HCT116 (cell line): ENCODE measurements around the gene SMAD2. TPM values are rescaled to one million over a fixed set of nuclear protein-coding genes. Genes with fewer than 3 reads are reported as not detected.

Experiments
- ATAC-seq: fragments of 200-7000 bp; cut with Tn5 transposase; 2 replicates; pipeline ENCODE4 v1.9.1; 2020; ENCODE audit warnings: mild to moderate bottlenecking, moderate library complexity
- BruUV-seq: library from RNA; stranded (reverse); fragments of 400-500 nt; replicated peaks from 2 replicates; lab custom pipeline; 2021; lab: Mats Ljungman, UMichigan
- CTCF ChIA-PET: fragments of 300-600 bp; sonication (Branson Sonifier 250); formaldehyde crosslinking; loops from one replicate; lab custom pipeline; 2021; ENCODE audit warnings: antibody characterized with exemption; lab: Charles Lee
- POLR2A ChIA-PET: fragments of 300-600, 350-600 bp; sonication (Branson Sonifier 250); formaldehyde crosslinking; loops from one replicate; lab custom pipeline; 2021; ENCODE audit warnings: antibody characterized with exemption; lab: Charles Lee
- RAD21 ChIA-PET, 2 experiments: fragments of 300-600 bp; sonication (Branson Sonifier 250); formaldehyde crosslinking; loops; one replicate each; lab custom pipeline; 2023; ENCODE audit warnings: low total read pairs in 2 of 2; ENCODE audit not compliant: uncharacterized antibody in 2 of 2, unreplicated experiment in 2 of 2, low non-redundant PET in 1 of 2; lab: Charles Lee
- DNase-seq: peaks from one replicate; pipeline ENCODE4 v3.0.0-alpha.2; 2010; ENCODE audit warnings: low read depth, low spot score
- H2AFZ ChIP-seq: fragments of 200-600 bp; shearing (Covaris generic), sonication (generic); 2 replicates; pipeline ENCODE4 v1.6.1; 2017; ENCODE audit warnings: low read depth, mixed run types, mixed read lengths, antibody characterized with exemption, low read length; ENCODE audit not compliant: poor library complexity, severe bottlenecking
- H3K27ac ChIP-seq: 2 replicates; pipeline ENCODE4 v1.5.1; 2012; ENCODE audit warnings: low read depth, low read length
- H3K27me3 ChIP-seq: fragments of 200-600 bp; sonication (generic); 2 replicates; pipeline ENCODE4 v1.6.1; 2016; ENCODE audit warnings: mixed run types, low read length, mixed read lengths; ENCODE audit not compliant: insufficient read depth
- H3K36me3 ChIP-seq, 2 experiments: fragments of 200-500 bp in 1 of 2; fragments of 200-600 bp in 1 of 2; sonication (Bioruptor generic) in 1 of 2; sonication (generic) in 1 of 2; 2 replicates each; pipeline versions ENCODE4 v1.5.1 to v1.6.1; 2014 to 2016; ENCODE audit warnings: low read length in 2 of 2, inconsistent platforms in 1 of 2, mixed read lengths in 1 of 2, mixed run types in 1 of 2; ENCODE audit not compliant: insufficient read depth in 2 of 2, control insufficient read depth in 1 of 2
- H3K4me1 ChIP-seq, 2 experiments: fragments of 200-600 bp in 1 of 2; sonication (generic) in 1 of 2; 2 replicates each; pipeline versions ENCODE4 v1.5.1 to v1.6.1; 2012 to 2017; ENCODE audit warnings: low read length in 2 of 2, inconsistent platforms in 1 of 2, mild to moderate bottlenecking in 1 of 2, mixed read lengths in 1 of 2, mixed run types in 1 of 2, moderate library complexity in 1 of 2; ENCODE audit not compliant: insufficient read depth in 2 of 2, control insufficient read depth in 1 of 2
- H3K4me2 ChIP-seq: fragments of 200-600 bp; sonication (generic); 2 replicates; pipeline ENCODE4 v1.6.1; 2017; ENCODE audit warnings: mixed run types, low read length, mixed read lengths
- H3K4me3 ChIP-seq, 2 experiments: fragments of 200-600 bp in 1 of 2; sonication (generic) in 1 of 2; replicated peaks in 1 of 2; 2 replicates each; pipeline ENCODE4 v1.5.1; 2011 to 2016; ENCODE audit warnings: low read length in 2 of 2, control low read depth in 1 of 2, low read depth in 1 of 2, mild to moderate bottlenecking in 1 of 2, mixed read lengths in 1 of 2, mixed run types in 1 of 2
- H3K79me2 ChIP-seq: fragments of 200-600 bp; sonication (generic); 2 replicates; pipeline ENCODE4 v1.6.1; 2017; ENCODE audit warnings: mild to moderate bottlenecking, mixed run types, low read length, moderate library complexity, mixed read lengths; ENCODE audit not compliant: insufficient read depth
- H3K9ac ChIP-seq: fragments of 200-600 bp; sonication (generic); 2 replicates; pipeline ENCODE4 v1.6.1; 2016; ENCODE audit warnings: low read length, mixed read lengths
- H3K9me2 ChIP-seq: fragments of 200-600 bp; sonication (generic), shearing (Covaris generic); 2 replicates; pipeline ENCODE4 v1.6.1; 2017; ENCODE audit warnings: mixed run types, mild to moderate bottlenecking, moderate library complexity; ENCODE audit not compliant: insufficient read depth
- H3K9me3 ChIP-seq, 2 experiments: fragments of 200-500 bp in 1 of 2; fragments of 200-600 bp in 1 of 2; sonication (Bioruptor generic) in 1 of 2; sonication (generic) in 1 of 2; 2 replicates each; pipeline ENCODE4 v1.6.1; 2014 to 2017; ENCODE audit warnings: low read length in 2 of 2, mixed read lengths in 2 of 2, inconsistent platforms in 1 of 2, low read depth in 1 of 2, mild to moderate bottlenecking in 1 of 2, mixed run types in 1 of 2, moderate library complexity in 1 of 2; ENCODE audit not compliant: control insufficient read depth in 1 of 2, insufficient read depth in 1 of 2
- H4K20me1 ChIP-seq: fragments of 200-600 bp; sonication (generic), shearing (Covaris generic); 2 replicates; pipeline ENCODE4 v1.6.1; 2017; ENCODE audit warnings: mixed run types, mild to moderate bottlenecking, moderate library complexity; ENCODE audit not compliant: insufficient read depth
- ATF3 ChIP-seq: IDR thresholded peaks from 2 replicates; pipeline ENCODE4 v1.6.1; 2012
- CBX3 ChIP-seq: IDR thresholded peaks from 2 replicates; pipeline ENCODE4 v1.6.1; 2012; ENCODE audit warnings: low read depth
- CEBPB ChIP-seq: IDR thresholded peaks from 2 replicates; pipeline ENCODE4 v1.6.1; 2012; ENCODE audit warnings: low read depth
- CTCF ChIP-seq, 3 experiments: fragments of 200-600 bp in 1 of 3; sonication (generic) in 1 of 3; IDR thresholded peaks in 2 of 3; conservative IDR thresholded peaks in 1 of 3; 2 replicates each; pipeline ENCODE4 v1.5.1; 2012 to 2017; ENCODE audit warnings: low read depth in 2 of 3, low read length in 2 of 3, antibody characterized with exemption in 1 of 3, borderline replicate concordance in 1 of 3, control low read depth in 1 of 3, mild to moderate bottlenecking in 1 of 3, mixed read lengths in 1 of 3, mixed run types in 1 of 3, moderate library complexity in 1 of 3; ENCODE audit not compliant: insufficient read depth in 1 of 3
- ELF1 ChIP-seq: IDR thresholded peaks from 2 replicates; pipeline ENCODE4 v1.6.1; 2012; ENCODE audit warnings: low read depth, borderline replicate concordance
- EZH2 ChIP-seq: fragments of 200-600 bp; sonication (generic); IDR thresholded peaks from 2 replicates; pipeline ENCODE4 v1.6.1; 2017; ENCODE audit warnings: antibody characterized with exemption, mixed run types
- EZH2phosphoT487 ChIP-seq: fragments of 200-600 bp; IDR thresholded peaks from 2 replicates; pipeline ENCODE4 v1.6.1; 2018; ENCODE audit warnings: antibody characterized with exemption, borderline replicate concordance
- FOSL1 ChIP-seq: IDR thresholded peaks from 2 replicates; pipeline ENCODE4 v1.6.1; 2012; ENCODE audit warnings: low read depth
- JUND ChIP-seq: IDR thresholded peaks from 2 replicates; pipeline ENCODE4 v1.6.1; 2012
- POLR2A ChIP-seq: IDR thresholded peaks from 2 replicates; pipeline ENCODE4 v1.7.0; 2011; ENCODE audit warnings: borderline replicate concordance; ENCODE audit not compliant: insufficient read depth, insufficient read length; ENCODE audit errors: extremely low read depth
- POLR2AphosphoS5 ChIP-seq: IDR thresholded peaks from 2 replicates; pipeline ENCODE4 v1.6.1; 2011; ENCODE audit warnings: mild to moderate bottlenecking, low read depth, low read length, moderate library complexity
- REST ChIP-seq: IDR thresholded peaks from 2 replicates; pipeline ENCODE4 v1.6.1; 2012; ENCODE audit warnings: low read depth
- SIN3A ChIP-seq: IDR thresholded peaks from 2 replicates; pipeline ENCODE4 v1.6.1; 2012; ENCODE audit warnings: low read depth
- SP1 ChIP-seq: IDR thresholded peaks from 2 replicates; pipeline ENCODE4 v1.6.1; 2012; ENCODE audit warnings: low read depth
- SRF ChIP-seq: IDR thresholded peaks from 2 replicates; pipeline ENCODE4 v1.6.1; 2012; ENCODE audit warnings: low read depth
- TCF7L2 ChIP-seq: IDR thresholded peaks from 2 replicates; pipeline ENCODE4 v1.7.0; 2011; ENCODE audit warnings: borderline replicate concordance, inconsistent platforms; ENCODE audit not compliant: insufficient read depth, insufficient read length; ENCODE audit errors: extremely low read depth
- YY1 ChIP-seq: IDR thresholded peaks from 2 replicates; pipeline ENCODE4 v1.6.1; 2011; ENCODE audit warnings: low read length, low read depth, moderate library complexity, mild to moderate bottlenecking; ENCODE audit not compliant: insufficient replicate concordance; ENCODE audit errors: extremely low read depth
- ZBTB33 ChIP-seq: IDR thresholded peaks from 2 replicates; pipeline ENCODE4 v1.6.1; 2011; ENCODE audit warnings: mild to moderate bottlenecking, low read length, moderate library complexity; ENCODE audit not compliant: insufficient replicate concordance; ENCODE audit errors: extremely low read depth
- ZNF274 ChIP-seq: fragments of 200-500 bp; sonication (Bioruptor generic); IDR thresholded peaks from 2 replicates; pipeline ENCODE4 v1.6.1; 2014; ENCODE audit warnings: mild to moderate bottlenecking, low read depth, low read length, inconsistent platforms
- intact Hi-C: fragments of 100-400 bp; cut with micrococcal nuclease; formaldehyde crosslinking; loops from 2 replicates; pipeline ENCODE4 v1.10.0; 2022
- total RNA-seq: library from RNA; stranded (reverse); gene quantifications from one replicate; pipeline ENCODE4 v1.2.1, GENCODE V29; 2021; ENCODE audit not compliant: unreplicated experiment

Gene SMAD2
- total RNA-seq, 1 experiment from 2014 or later: 130 TPM

- no peaks in the 10 kb centered on the region for H3K36me3 ChIP-seq
- H4K20me1 ChIP-seq: no peaks in the 10 kb centered on the region
- CTCF ChIA-PET: no interaction called here
- no peak overlapping the region for H3K4me2 ChIP-seq
- TF ChIP-seq ZBTB33: no peak
- TF ChIP-seq POLR2AphosphoS5: no peak
- TF ChIP-seq YY1: no peak
- TF ChIP-seq SIN3A: no peak
- no peak for TF ChIP-seq ELF1
- no peak for TF ChIP-seq CTCF (IDR thresholded peaks at IDR 0.05 in 2 of 3, conservative IDR thresholded peaks at IDR 0.05 in 1 of 3; ENCODE audit: borderline replicate concordance in 1 of 3, insufficient read depth in 1 of 3, low read depth in 2 of 3, low read length in 2 of 3)
- no peak for TF ChIP-seq POLR2A
- TF ChIP-seq ZNF274: no peak
- no peak for TF ChIP-seq SP1
- no peak for TF ChIP-seq CEBPB
- TF ChIP-seq TCF7L2: no peak
- no peak for TF ChIP-seq JUND
- no peak for TF ChIP-seq CBX3
- no peak for TF ChIP-seq EZH2phosphoT487
- no peak for TF ChIP-seq ATF3
- no peak for TF ChIP-seq FOSL1
- no peak for TF ChIP-seq REST
- no peak for TF ChIP-seq EZH2
- no peak for TF ChIP-seq SRF
- TF ChIP-seq, all 23 proteins: peak for 0
- no peak overlapping the region for H3K4me3 ChIP-seq
- no TSS peak for BruUV-seq
- H3K27ac ChIP-seq: no peak overlapping the region
- ChIA-PET RAD21 (no interaction called here), POLR2A (no interaction called here)
- H3K9me3 ChIP-seq: no peaks in the 10 kb centered on the region
- no peak overlapping the region for H2AFZ ChIP-seq
- intact Hi-C loops: no loop called here
- ATAC-seq: no peak
- no peak for DNase-seq
- no peaks in the 10 kb centered on the region for H3K4me1 ChIP-seq
- no peaks in the 10 kb centered on the region for H3K9me2 ChIP-seq
- H3K9ac ChIP-seq: no peak overlapping the region
- no peaks in the 10 kb centered on the region for H3K79me2 ChIP-seq
- no peaks in the 10 kb centered on the region for H3K27me3 ChIP-seq
These were observed 127.7 kb downstream of the SMAD2 start for GRCh38 chr18:47802802-47803201.
